Subcutaneous adipose tissue (tissue), 4 donors: ENCODE measurements around the gene KCNJ6. TPM values are rescaled to one million over a fixed set of nuclear protein-coding genes. Genes with fewer than 3 reads are reported as not detected.

ENCODE experiments used
- CTCF ChIP-seq: fragments of 450-650 bp; IDR thresholded peaks from one replicate; pipeline ENCODE4 v1.5.1; 2016; ENCODE audit warnings: low read depth, mild to moderate bottlenecking, control low read depth, antibody characterized with exemption, moderate library complexity
- total RNA-seq, 4 donors: library from RNA; depleted of rRNA; stranded (reverse); fragments of >200 nt; gene quantifications; one replicate each; pipeline ENCODE4 v1.1.0, GENCODE V29; 2016

KCNJ6 gene
- total RNA-seq, 4 donors from 2014 or later, result not detected

GRCh38 chr21:37686991-37687810, 229.1 kb downstream of the KCNJ6 start:
- TF ChIP-seq CTCF, result no peak

GRCh38 chr21:37684547-37684946, 231.7 kb downstream of the KCNJ6 start:
- TF ChIP-seq CTCF, result no peak

GRCh38 chr21:37684115-37684493, 232.2 kb downstream of the KCNJ6 start:
- TF ChIP-seq CTCF, result no peak

- TF ChIP-seq CTCF, result no peak
Measured at GRCh38 chr21:37683396-37684114, 232.7 kb downstream of the KCNJ6 start.

- no peak for TF ChIP-seq CTCF
Measured at GRCh38 chr21:37682966-37683365, 233.3 kb downstream of the KCNJ6 start.

GRCh38 chr21:37677006-37677405, 239.3 kb downstream of the KCNJ6 start:
- no peak for TF ChIP-seq CTCF

GRCh38 chr21:37675202-37675801, 241.0 kb downstream of the KCNJ6 start:
- no peak for TF ChIP-seq CTCF
